ENCODE results near the gene RAD50. TPM values are rescaled to one million over a fixed set of nuclear protein-coding genes. Genes with fewer than 3 reads are reported as not detected.
"Not testable (repeated sequence)": the region's sequence is repeated elsewhere in the genome, so short reads cannot be mapped to it uniquely, and the experiment has no call there.

RAD50 gene
- total RNA-seq, 1 experiment from 2014 or later: 32.5 TPM

- peak; percentile 65 for DNase-seq (ENCODE audit: low spot score)
Measured at GRCh38 chr5:132557478-132558172, 848 bp downstream of the RAD50 start.

DNA sequence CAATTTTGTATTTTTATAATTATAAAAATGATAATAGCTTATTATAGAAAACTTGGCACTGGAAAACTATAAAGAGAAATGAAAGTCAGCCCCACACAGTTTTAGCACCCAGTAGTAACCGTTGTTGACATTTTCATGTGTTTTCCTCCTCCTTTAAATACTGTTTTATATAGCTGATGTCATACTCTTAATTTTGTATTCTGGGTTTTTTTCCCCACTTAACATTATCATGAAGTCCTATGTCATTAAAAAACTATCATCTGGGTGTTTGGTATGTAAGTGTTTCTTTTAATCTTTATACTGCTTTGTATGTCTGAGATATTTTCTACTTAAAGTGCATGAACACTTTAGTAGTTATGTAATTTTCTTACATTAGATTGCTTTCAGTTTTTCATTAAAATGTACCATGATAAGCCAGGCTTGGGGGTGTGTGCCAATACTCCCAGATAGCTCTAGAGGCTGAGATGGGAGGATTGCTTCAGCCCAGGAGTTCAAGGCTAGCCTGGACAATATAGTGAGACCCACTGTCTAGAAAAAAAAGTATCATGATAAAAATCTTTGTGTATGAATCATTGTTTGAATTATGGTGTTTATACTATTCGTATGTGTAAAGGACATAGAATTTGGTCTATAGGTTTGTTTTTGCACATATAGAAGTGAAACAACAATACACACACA is 2.7 kb downstream of the RAD50 start:
- DNase-seq (ENCODE audit: low spot score): no peak

DNA sequence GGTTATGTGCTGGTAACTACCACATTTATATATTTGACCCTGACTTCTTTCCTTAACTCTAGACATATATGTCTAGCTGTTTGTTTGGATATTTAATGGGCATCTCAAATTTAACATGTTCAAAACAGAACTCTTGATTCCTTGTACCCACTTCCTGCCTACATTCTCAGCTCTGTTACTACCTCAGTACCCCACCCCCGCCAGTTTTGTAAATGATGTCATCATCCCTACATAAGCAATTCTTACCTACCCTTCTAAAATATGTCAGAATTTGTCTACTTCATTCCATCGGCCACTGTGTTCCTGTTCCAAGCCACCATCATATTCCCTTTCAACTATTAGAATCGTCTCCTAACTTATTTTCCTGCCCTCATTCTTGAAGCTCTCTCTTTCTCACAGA is 4.8 kb downstream of the RAD50 start:
- no peak for DNase-seq (ENCODE audit: low spot score)

- not testable (repeated sequence) for DNase-seq (ENCODE audit: low spot score)
Measured at GRCh38 chr5:132564555-132564954, 7.8 kb downstream of the RAD50 start.

DNA sequence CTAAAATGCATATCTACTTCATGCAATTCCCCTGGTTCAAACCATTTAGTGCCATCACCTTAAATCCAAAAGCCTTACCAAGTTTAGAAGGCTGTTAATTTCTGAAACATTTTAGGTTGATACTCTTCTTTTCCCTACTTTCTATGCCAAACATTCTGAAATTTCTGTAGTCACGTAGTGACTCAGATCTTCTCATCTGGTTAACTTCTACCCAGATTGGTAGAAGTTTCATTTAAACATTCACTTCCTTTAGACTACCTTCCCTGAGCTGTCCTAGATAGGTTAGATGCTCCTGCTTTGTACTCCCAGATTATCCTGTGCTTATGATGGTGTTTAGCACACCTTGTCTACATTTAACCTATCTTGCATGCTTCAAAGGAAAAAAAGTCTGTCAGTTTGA is 9.9 kb downstream of the RAD50 start:
- no peak for DNase-seq (ENCODE audit: low spot score)

DNA sequence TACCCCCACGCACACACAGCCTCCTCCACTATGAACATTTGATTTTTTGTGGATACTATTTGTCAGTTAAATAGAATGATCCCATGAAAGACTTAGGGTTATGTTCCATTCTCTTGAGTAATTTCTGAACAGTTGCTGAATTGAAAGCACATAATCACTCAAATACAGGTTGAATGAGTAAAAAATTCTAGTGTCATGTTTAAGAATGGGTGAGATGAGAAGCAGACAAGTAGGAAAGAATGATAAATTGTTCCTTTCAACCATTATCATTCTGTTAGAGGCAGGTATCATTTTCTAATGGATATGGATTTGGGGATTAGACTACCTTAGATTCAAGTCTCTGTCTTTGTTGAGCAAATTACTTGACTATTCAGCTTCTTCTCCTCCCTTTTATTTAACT is 19.3 kb downstream of the RAD50 start:
- no peak for DNase-seq (ENCODE audit: low spot score)

DNA sequence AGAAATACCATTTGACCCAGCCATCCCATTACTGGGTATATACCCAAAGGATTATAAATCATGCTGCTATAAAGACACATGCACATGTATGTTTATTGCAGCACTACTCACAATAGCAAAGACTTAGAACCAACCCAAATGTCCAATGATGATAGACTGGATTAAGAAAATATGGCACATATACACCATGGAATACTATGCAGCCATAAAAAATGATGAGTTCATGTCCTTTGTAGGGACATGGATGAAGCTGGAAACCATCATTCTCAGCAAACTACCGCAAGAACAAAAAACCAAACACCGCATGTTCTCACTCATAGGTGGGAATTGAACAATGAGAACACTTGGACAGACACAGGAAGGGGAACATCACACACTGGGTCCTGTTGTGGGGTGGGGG is 27.8 kb downstream of the RAD50 start:
- not testable (repeated sequence) for DNase-seq (ENCODE audit: low spot score)

- no peak for DNase-seq (ENCODE audit: low spot score)
Measured at GRCh38 chr5:132586063-132586462, 29.3 kb downstream of the RAD50 start.

GRCh38 chr5:132589467-132589866 is 32.7 kb downstream of the RAD50 start:
- DNase-seq (ENCODE audit: low spot score): no peak

- no peak for DNase-seq (ENCODE audit: low spot score)
Measured at GRCh38 chr5:132591145-132591544, 34.4 kb downstream of the RAD50 start.

DNA sequence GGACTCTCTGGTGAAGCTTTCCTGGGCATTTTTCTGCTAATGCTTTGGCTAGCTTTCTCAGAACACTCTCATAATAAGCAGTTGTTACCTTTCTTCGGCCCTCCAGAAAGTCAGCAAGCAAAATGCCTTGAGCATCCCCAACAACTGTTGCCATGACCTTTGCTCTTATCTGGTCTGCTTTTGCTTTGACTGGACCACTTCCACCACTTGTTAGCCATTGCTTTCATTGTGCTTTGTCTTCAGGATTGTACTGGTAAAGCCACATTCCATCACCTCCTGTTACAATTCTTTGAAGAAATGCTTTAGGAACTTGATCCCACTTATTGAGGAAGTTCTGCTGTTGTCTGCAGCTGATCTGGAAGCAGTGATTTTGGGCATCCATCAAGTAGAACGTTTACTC is 35.7 kb downstream of the RAD50 start:
- no peak for DNase-seq (ENCODE audit: low spot score)

- DNase-seq (ENCODE audit: low spot score): no peak
Measured at GRCh38 chr5:132594170-132594569, 37.4 kb downstream of the RAD50 start.

GRCh38 chr5:132595624-132596023 is 38.8 kb downstream of the RAD50 start:
- no peak for DNase-seq (ENCODE audit: low spot score)

- DNase-seq (ENCODE audit: low spot score): no peak
Measured at GRCh38 chr5:132601071-132601728, 44.4 kb downstream of the RAD50 start.

- no peak for DNase-seq (ENCODE audit: low spot score)
Measured at GRCh38 chr5:132607095-132607494, 50.3 kb downstream of the RAD50 start.

DNA sequence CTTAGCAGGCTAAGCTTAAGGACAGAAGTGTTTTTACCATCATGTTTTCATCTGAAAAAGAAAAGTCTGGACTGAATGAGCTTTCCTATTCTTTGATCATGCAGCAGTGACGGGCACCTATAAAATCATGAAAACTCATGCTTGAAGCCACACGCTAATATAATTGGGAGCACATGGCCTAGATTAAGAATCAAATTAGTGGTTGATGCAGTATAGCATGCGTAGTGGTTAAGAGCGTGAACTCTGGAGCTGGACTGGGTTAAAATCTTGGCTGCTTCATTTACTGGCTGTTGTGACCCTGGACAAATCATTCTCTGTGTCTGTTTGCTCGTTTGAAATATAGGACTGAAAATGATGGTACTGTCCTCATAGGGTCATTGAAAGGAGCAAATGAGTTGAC is 51.3 kb downstream of the RAD50 start:
- no peak for DNase-seq (ENCODE audit: low spot score)

GRCh38 chr5:132611965-132612364 is 55.2 kb downstream of the RAD50 start:
- no peak for DNase-seq (ENCODE audit: low spot score)

DNA sequence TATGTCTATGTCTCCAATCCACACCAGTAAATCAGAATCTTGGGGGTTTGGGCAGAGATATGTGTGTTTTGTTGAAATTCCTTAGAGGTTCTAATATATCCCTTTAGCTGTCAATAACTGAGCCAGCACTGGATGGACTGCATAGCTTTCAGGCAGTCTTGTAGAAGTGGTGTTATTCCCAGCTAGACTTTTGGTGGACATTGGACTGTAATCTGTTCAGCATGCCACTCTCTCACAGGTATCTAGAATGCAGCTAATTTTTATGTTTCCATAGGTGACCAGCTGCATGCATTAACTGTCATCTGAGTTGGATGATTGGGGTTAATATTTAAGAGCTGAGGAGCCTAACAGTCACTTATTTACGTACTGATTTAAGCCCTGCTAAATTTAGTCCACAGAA is 56.1 kb downstream of the RAD50 start:
- DNase-seq (ENCODE audit: low spot score): no peak

DNA sequence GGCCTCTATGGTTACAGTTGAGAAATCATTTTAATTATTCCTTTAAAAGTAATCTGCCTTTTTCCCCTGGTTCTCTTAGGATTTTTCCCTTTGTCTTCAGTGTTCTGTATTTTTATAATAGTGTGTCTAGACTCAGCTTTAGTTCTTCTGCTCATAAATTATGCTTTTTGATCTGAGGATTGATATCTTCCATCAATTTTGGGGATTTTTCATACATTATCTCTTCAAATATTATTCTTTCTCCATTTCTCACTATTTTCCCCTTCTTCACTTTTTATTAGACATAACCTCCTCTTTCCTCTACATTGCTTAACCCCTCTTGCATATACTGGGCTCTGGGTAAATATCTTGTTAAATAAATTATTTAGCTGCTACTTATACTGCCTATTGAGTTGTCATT is 64.9 kb downstream of the RAD50 start:
- DNase-seq (ENCODE audit: low spot score): no peak

DNA sequence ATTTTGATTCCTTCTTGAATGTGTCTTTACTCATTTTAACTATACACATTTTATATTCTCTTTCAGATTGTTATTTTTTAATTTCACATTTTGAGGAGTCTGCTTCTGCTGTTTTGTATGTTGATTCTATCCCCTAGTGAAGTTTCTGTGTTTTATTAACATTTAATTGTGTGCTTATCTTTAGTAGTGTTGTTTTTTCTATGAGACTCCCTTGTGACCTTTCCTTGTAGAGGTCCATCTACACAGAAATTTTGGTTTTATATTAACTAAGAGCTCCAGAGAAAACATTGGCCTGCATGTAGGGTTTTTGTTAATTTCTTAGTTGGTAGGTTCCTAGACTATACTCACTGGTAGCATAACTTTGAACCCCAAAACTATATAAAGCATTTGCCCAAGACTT is 65.8 kb downstream of the RAD50 start:
- no peak for DNase-seq (ENCODE audit: low spot score)

DNA sequence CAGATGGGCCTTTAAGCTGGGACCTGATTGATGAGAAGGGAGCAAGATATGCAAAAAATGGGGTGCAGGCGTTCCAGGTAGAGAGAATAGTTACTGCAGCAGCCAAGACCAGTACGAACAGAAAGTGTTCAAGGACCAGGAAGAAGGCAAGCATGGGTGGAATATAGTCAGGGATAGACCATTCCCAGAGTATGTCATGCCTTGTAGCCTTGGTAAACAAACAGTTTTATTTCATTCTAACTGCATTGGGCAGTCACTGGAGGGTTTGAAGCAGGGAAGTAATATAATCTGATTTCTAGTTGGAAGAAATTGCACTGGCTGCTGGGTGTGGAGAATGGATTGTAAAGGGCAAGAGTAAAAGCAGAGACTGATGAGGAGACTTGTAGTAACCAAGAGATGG is 70.7 kb downstream of the RAD50 start:
- no peak for DNase-seq (ENCODE audit: low spot score)

GRCh38 chr5:132628814-132629213 is 72.0 kb downstream of the RAD50 start:
- DNase-seq (ENCODE audit: low spot score): no peak

All from A172 (cell line).